HG03520 (cell line): ENCODE measurements around the gene CNKSR3.
A peak's percentile ranks its signal among the peaks of the same experiment; 100 is the strongest.
"Not testable (repeated sequence)": the region's sequence is repeated elsewhere in the genome, so short reads cannot be mapped to it uniquely, and the experiment has no call there.

ENCODE experiments used
- ATAC-seq: cut with Tn5 transposase; IDR thresholded peaks from one replicate; pipeline ENCODE4 v1.9.1; 2021; ENCODE audit warnings: mild to moderate bottlenecking, moderate library complexity; ENCODE audit not compliant: unreplicated experiment

Gene CNKSR3

GRCh38 chr6:154528310-154528915 is 17.9 kb upstream of the CNKSR3 start:
- ATAC-seq = no peak

DNA sequence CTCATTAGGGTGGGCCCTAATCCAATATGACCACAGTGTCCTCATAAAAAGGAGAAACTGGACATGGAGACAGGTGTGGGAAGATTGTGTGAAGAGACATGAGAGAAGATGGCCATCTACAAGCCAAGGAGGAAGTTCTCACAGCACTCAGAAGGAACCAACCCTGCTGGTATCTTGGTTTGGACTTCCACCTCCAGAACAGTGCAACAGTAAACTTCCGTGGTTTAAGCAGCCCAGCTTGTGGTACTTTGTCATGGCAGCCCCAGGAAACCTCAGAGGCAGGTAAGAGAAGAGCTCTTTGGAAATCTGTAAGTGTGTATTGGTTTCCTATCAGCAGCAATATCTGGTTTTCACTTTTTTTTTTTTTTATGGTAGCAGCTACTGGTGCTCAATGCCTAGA is 16.5 kb upstream of the CNKSR3 start:
- ATAC-seq = no peak

DNA sequence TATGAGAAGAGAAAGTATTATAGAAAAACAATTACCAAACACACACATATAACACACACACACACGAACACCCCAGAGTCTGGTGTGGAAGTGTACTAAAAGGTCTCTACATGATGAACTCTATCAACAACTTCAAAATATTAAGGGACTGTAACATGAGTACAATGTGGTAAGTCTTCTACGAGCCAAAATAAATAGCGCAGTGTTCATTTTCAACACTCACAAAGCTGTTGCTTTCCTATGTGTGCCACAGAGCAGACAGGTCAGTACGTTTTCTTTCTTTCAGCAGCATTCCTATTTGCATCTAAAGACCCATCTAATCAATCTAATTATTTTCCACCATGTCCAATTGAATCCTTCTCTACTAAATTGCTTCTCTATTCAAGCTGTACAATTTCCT is 12.1 kb upstream of the CNKSR3 start:
- no peak for ATAC-seq

- ATAC-seq = no peak
These were observed 10.9 kb upstream of the CNKSR3 start for GRCh38 chr6:154521412-154521811.

GRCh38 chr6:154520280-154520679 is 9.8 kb upstream of the CNKSR3 start:
- ATAC-seq = no peak

DNA sequence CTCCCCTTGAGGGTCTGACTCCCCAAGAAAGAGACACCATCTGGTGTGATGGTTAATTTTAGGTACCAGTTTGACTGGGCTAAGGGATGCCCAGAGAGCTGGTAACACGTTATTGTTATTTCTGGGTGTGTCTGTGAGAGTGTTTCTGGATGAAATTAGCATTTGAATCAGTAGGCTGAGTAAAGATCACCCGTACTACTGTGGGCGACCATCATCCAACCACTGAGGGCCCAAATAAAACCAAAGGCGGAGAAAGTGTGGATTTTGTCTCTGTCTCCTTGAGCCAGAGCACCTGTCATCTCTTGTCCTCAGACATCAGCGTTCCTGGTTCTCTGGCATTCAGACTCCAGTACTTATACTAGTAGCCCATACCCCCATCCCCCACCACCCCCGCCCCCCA is 7.9 kb upstream of the CNKSR3 start:
- no peak for ATAC-seq

DNA sequence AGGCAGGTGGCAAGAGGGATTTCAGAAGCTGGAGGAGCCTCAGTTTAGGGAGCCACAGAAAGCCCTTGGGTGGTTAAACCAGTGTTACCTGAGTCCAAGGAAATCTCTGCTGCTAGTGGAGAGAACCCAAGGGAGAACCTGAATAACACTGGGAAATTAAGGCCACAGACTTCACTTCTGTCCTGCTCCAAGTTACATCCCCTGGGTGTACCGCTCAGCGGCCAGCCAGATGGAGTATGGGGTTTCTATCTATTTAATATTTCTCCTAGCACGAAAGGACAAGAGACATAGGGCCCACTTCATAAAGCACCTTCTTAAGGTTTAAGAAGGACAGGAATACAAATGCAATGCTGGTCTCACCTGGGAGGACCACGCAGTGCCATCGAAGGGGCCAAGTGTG is 5.8 kb upstream of the CNKSR3 start:
- ATAC-seq = no peak

- ATAC-seq = no peak
These were observed 5.3 kb upstream of the CNKSR3 start for GRCh38 chr6:154515826-154516225.

DNA sequence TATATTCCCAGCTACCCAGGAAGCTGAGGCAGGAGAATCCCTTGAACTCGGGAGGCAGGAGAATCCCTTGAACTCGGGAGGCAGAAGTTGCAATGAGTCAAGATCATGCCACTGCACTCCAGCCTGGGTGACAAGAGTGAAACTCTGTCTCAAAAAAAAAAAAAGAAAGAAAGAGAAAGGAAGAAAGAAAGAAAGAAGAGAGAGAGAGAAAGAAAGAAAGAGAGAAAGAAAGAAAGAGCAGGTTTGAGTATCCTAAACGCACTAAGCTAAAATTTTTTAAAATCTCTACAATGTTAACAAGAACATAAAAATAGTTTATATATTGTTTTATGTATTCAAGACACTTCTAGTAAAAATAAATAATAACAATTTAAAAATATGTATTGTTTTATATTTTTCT is 4.6 kb upstream of the CNKSR3 start:
- ATAC-seq = not testable (repeated sequence)

GRCh38 chr6:154514481-154514880 is 4.0 kb upstream of the CNKSR3 start:
- no peak for ATAC-seq

GRCh38 chr6:154513601-154514320 is 3.3 kb upstream of the CNKSR3 start:
- no peak for ATAC-seq

DNA sequence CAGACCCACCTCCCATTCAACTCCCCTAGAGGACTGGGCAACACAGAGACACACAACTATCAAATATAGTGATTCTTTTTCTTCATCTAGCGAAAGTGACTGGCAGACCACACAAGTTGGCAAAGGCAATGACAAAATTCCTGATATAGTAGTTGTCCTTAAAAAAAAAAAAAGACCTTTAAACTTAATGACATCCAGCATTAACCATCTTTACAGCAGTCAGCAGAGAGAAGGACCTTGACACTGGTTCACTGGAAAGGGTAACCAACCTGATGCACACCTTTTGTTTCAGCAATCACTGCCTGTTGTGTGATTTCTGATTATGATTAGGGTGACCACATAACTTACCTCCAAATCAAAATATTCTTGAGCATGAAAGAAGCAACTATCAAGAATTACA is 1.7 kb upstream of the CNKSR3 start:
- ATAC-seq = no peak

- ATAC-seq = no peak
These were observed 1.3 kb upstream of the CNKSR3 start for GRCh38 chr6:154511791-154512190.

DNA sequence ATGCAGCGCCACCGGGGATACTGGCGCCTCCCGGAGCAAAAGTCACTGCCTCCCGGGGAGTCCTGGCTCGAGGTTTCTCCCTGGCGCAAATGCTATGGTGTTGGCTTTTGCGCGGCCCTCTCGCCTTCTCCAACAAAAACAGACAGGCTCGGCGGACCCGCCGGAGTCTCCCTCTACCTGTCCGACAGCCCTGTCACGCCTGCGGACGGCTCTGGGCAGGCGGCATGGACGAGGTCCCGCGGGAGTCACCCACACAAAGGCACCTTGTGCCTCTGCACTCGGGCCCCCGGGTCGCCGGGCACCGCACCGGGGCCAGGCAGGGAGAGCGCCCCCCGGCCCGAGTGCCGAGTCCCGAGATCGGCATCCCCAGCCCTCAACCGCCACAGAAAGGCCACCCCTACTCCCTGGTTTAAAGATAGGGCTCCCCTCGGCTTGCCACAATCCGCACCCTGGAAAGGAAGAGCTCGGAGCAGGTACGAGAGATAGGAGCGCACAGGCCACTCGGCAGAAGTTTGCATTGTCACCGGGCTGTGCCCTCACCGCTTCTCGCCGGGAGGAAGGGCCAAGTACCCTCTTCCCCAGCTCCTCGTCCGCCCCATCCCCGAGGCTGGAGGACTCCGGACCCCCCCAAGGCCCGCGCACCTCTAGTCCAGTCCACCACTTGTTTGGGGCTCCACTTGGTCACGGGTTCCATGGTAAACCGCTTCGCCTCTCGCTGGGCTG is 903 bp downstream of the CNKSR3 start:
- ATAC-seq = peak; percentile 11

DNA sequence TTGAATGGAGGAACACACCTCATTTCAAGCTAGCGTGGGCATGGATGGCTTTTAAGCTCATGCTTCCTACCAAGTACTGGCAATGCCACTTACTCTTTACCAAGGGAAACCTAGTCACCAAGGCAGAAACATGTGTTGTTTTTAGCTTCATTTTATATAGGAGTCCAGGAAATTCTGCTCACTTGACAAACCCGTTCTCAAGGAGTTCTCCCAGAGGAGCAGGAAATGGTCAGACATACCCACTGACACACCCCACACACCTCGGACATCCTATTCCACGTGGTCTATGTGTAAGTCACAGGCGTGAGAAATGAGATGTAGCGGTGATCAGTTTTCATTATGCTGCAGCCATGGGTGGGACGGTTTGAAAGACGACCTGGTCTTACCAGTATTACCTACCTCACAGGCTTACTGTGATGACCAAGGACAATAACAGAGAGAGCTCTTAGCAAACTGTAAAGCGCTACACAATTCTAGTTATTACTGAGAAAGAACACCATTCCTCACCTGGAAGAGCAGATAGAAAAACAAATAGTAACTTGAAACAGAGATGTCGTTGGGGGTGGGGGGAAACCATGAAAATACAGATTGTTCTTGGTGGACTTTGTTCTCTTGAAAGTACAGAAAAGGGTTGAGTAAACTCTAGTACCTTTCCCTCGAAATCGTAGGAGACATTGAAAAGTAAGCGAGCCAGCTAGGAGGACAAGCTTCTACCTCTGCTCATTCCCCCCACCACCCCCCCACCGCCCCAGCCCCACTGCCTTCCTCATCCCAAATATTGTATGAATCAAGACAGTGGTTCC is 1.7 kb downstream of the CNKSR3 start:
- no peak for ATAC-seq

DNA sequence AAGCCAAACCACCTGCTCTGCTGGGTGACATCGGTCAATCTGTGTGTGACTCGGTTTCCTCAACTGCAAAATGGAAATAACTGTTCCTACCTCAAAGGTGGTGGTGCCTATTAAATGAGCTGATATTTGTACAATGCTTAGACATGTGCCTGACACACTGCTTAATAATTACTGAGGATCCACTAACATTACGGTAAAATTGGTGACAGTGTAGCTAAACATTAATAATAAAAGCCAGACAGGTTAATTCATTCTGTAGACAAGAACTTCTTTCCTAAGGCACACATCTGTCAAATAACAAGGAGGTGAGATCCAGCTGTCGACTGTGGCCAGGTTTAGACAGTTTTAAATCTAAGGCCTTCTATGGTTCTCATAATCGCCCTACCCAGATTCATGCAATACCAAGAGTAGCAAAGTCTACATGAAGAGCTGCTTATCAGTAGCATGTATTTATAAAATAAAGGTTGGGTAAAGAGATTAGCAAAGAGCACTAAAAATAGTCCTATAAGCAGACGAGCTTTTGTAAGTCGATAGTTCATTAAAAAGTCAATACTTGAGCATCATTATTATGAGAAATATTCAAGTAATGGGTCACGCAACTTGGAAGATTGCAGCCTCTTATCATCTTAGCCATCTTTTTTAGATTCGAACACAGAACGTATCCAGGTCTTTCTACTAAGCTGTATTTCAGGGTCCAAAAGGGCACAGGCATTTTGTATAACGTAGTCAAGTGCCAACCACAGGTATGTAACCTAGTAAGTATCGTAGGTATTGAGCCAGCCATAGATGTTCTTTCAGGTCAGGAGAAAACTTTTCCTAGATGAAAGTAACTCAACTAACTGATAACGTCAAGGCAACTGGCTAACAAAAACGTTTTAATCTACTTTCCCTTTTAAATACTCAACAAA is 3.2 kb downstream of the CNKSR3 start:
- no peak for ATAC-seq

DNA sequence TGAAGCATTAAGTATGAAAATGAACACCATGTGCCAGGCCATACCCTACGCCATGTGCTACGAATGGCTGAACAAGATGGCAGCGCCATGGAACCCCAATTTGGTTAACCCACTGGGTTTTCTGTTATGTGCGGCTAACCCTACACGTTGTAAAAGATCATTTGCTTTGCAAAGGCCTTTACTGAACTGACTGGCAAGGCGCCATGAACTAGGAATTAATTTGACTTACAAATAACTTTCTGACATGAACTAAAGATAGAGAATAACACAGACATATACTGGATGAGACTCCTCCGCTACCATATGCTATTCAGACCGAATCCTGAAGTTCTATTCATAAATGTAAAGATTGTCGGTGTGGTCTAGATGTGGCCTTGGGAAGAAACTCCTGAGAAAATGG is 3.9 kb downstream of the CNKSR3 start:
- no peak for ATAC-seq

DNA sequence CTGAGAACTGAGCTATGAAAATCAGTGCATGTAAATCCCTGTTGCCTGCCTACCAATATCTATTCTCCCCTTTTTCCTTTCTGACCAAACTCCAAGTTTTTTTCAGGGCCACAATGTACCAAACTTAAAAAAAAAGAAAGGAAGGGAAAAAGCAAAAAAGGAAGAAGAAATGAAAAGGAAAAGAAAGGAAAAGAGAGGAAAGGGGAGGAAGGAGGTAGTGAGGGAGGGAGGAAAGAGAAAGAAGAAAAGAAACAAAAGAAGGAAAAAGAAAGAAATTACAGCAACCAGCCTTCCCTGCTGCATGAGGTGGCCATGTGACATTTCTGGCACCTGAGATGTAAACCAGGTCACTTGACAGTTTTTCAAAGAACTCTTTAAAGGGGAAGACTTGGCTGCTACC is 4.4 kb downstream of the CNKSR3 start:
- ATAC-seq = no peak

- ATAC-seq = no peak
These were observed 5.5 kb downstream of the CNKSR3 start for GRCh38 chr6:154504865-154505449.

DNA sequence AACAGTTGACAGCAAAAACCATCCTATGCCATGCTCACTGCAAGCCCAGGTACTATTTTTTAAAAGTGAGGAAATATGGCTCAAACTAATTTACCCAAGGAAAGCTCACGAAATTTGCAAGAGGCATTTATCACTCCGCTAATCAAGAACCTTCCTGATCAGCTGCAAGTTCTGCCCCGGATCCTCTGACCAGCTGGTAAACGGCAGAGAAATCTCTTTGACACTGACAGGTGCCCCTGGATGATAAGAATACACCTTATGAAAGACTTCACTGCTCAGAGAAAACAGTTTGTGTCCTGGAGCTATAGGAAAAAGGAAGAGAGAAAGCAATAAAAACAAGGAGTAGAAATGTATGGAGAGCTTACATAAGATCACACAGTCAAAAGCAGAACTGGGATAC is 6.4 kb downstream of the CNKSR3 start:
- no peak for ATAC-seq
